ENCODE data around the gene COL8A2. TPM values are rescaled to one million over a fixed set of nuclear protein-coding genes. Genes with fewer than 3 reads are reported as not detected.
A peak's percentile ranks its signal among the peaks of the same experiment; 100 is the strongest.

The COL8A2 gene
- total and polyA plus RNA-seq, 3 donors from 2014 or later = 1.3 to 4.2 (median 2.0) TPM

GRCh38 chr1:36157973-36158826 lies 33.2 kb upstream of the COL8A2 start:
- no peak for DNase-seq
- WGBS, 2 donors = 67 to 74% methylated on average over 8 to 9 of the region's 9 CpGs
- Histone ChIP-seq H3K4me1 (peaks cover 53% of the 10 kb centered on the region), H3K36me3 (ENCODE audit: low read depth, missing control alignments) (no peaks in the 10 kb centered on the region), H3K4me3 (peak overlapping the region in 1 of 2 donors; percentile 93), H3K27ac (peak overlapping the region; percentile 92 to 99), H3K27me3 (no peaks in the 10 kb centered on the region), H3K9me3 (no peaks in the 10 kb centered on the region)
- intact Hi-C loops (cut with DNase I; ENCODE audit: low total_unique reads) = loop anchor here (10.0 kb wide), 1 partner anchor 127 kb away; no protein-coding TSS in a partner anchor
- TF ChIP-seq, protein P1, sequence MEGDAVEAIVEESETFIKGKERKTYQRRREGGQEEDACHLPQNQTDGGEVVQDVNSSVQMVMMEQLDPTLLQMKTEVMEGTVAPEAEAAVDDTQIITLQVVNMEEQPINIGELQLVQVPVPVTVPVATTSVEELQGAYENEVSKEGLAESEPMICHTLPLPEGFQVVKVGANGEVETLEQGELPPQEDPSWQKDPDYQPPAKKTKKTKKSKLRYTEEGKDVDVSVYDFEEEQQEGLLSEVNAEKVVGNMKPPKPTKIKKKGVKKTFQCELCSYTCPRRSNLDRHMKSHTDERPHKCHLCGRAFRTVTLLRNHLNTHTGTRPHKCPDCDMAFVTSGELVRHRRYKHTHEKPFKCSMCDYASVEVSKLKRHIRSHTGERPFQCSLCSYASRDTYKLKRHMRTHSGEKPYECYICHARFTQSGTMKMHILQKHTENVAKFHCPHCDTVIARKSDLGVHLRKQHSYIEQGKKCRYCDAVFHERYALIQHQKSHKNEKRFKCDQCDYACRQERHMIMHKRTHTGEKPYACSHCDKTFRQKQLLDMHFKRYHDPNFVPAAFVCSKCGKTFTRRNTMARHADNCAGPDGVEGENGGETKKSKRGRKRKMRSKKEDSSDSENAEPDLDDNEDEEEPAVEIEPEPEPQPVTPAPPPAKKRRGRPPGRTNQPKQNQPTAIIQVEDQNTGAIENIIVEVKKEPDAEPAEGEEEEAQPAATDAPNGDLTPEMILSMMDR (IDR thresholded peaks at IDR 0.05) = no peak
- no peak for TF ChIP-seq POLR2A (IDR thresholded peaks at IDR 0.05)

GRCh38 chr1:36157115-36157903 lies 32.3 kb upstream of the COL8A2 start:
- Histone ChIP-seq H3K4me1 (peaks cover 56% of the 10 kb centered on the region), H3K27ac (peak overlapping the region; percentile 92 to 99), H3K36me3 (ENCODE audit: low read depth, missing control alignments) (no peaks in the 10 kb centered on the region), H3K9me3 (no peaks in the 10 kb centered on the region), H3K27me3 (no peaks in the 10 kb centered on the region), H3K4me3 (peak overlapping the region; percentile 93 to 100)
- TF ChIP-seq POLR2A (IDR thresholded peaks at IDR 0.05) = no peak
- TF ChIP-seq, protein P1 (IDR thresholded peaks at IDR 0.05) = no peak
- DNase-seq = no peak
- 0 to 3% methylated on average over 6 to 9 of the region's 9 CpGs for WGBS, 2 donors
- intact Hi-C loops (cut with DNase I; ENCODE audit: low total_unique reads) = loop anchor here (10.0 kb wide), 1 partner anchor 127 kb away; no protein-coding TSS in a partner anchor

GRCh38 chr1:36156329-36157114 lies 31.5 kb upstream of the COL8A2 start:
- Histone ChIP-seq H3K4me3 (peak overlapping the region; percentile 93 to 100), H3K4me1 (peaks cover 56% of the 10 kb centered on the region), H3K27ac (peak overlapping the region; percentile 92 to 99), H3K36me3 (ENCODE audit: low read depth, missing control alignments) (no peaks in the 10 kb centered on the region), H3K27me3 (no peaks in the 10 kb centered on the region), H3K9me3 (no peaks in the 10 kb centered on the region)
- TF ChIP-seq, protein P1 (IDR thresholded peaks at IDR 0.05) = no peak
- TF ChIP-seq POLR2A (IDR thresholded peaks at IDR 0.05) = no peak
- peak; percentile 69 for DNase-seq
- 0 to 1% methylated on average over 9 to 41 of the region's 69 CpGs for WGBS, 2 donors
- intact Hi-C loops (cut with DNase I; ENCODE audit: low total_unique reads) = loop anchor here (10.0 kb wide), 1 partner anchor 128 kb away; no protein-coding TSS in a partner anchor

All from testis (tissue), 3 donors.